Measurements from ENCODE around the gene SMARCD1. TPM values are rescaled to one million over a fixed set of nuclear protein-coding genes. Genes with fewer than 3 reads are reported as not detected.

Gene SMARCD1
- total RNA-seq, 1 donor from 2014 or later: 160 TPM

- no peak for TF ChIP-seq CTCF (IDR thresholded peaks at IDR 0.05; ENCODE audit: unreplicated experiment)
- Mint-ChIP-seq H3K27ac (no peak overlapping the region), H3K36me3 (ENCODE audit: insufficient read depth) (no peaks in the 10 kb centered on the region), H3K9me3 (ENCODE audit: low read depth) (no peaks in the 10 kb centered on the region), H3K4me1 (ENCODE audit: low read depth) (peaks cover under 1% of the 10 kb centered on the region), H3K27me3 (peaks cover 44% of the 10 kb centered on the region), H3K4me3 (ENCODE audit: low read depth) (no peak overlapping the region)
- no peak for DNase-seq (ENCODE audit: low spot score, unreplicated experiment)
These were observed 23.0 kb upstream of the SMARCD1 start for GRCh38 chr12:50061946-50062686.

- no peaks in the 10 kb centered on the region for H3K9me3 Mint-ChIP-seq (ENCODE audit: low read depth)
- peaks cover 43% of the 10 kb centered on the region for H3K27me3 Mint-ChIP-seq
- no peaks in the 10 kb centered on the region for H3K4me1 Mint-ChIP-seq (ENCODE audit: low read depth)
- H3K36me3 Mint-ChIP-seq (ENCODE audit: insufficient read depth): no peaks in the 10 kb centered on the region
- TF ChIP-seq CTCF (IDR thresholded peaks at IDR 0.05; ENCODE audit: unreplicated experiment): no peak
- H3K27ac Mint-ChIP-seq: no peak overlapping the region
- no peak overlapping the region for H3K4me3 Mint-ChIP-seq (ENCODE audit: low read depth)
- no peak for DNase-seq (ENCODE audit: low spot score, unreplicated experiment)
These were observed 22.2 kb upstream of the SMARCD1 start for GRCh38 chr12:50062728-50063460.

- no peaks in the 10 kb centered on the region for H3K9me3 Mint-ChIP-seq (ENCODE audit: low read depth)
- peaks cover 21% of the 10 kb centered on the region for H3K27me3 Mint-ChIP-seq
- no peak for DNase-seq (ENCODE audit: low spot score, unreplicated experiment)
- H3K4me3 Mint-ChIP-seq (ENCODE audit: low read depth): no peak overlapping the region
- no peak overlapping the region for H3K27ac Mint-ChIP-seq
- no peaks in the 10 kb centered on the region for H3K36me3 Mint-ChIP-seq (ENCODE audit: insufficient read depth)
- no peak for TF ChIP-seq CTCF (IDR thresholded peaks at IDR 0.05; ENCODE audit: unreplicated experiment)
- H3K4me1 Mint-ChIP-seq (ENCODE audit: low read depth): no peaks in the 10 kb centered on the region
These were observed 19.3 kb upstream of the SMARCD1 start for GRCh38 chr12:50065726-50066310.

GRCh38 chr12:50066402-50066801 lies 18.7 kb upstream of the SMARCD1 start:
- H3K9me3 Mint-ChIP-seq (ENCODE audit: low read depth): no peaks in the 10 kb centered on the region
- no peak overlapping the region for H3K27ac Mint-ChIP-seq
- no peak for TF ChIP-seq CTCF (IDR thresholded peaks at IDR 0.05; ENCODE audit: unreplicated experiment)
- no peaks in the 10 kb centered on the region for H3K36me3 Mint-ChIP-seq (ENCODE audit: insufficient read depth)
- no peak overlapping the region for H3K4me3 Mint-ChIP-seq (ENCODE audit: low read depth)
- no peaks in the 10 kb centered on the region for H3K4me1 Mint-ChIP-seq (ENCODE audit: low read depth)
- DNase-seq (ENCODE audit: low spot score, unreplicated experiment): no peak
- H3K27me3 Mint-ChIP-seq: peaks cover 16% of the 10 kb centered on the region

GRCh38 chr12:50069069-50069468 lies 16.1 kb upstream of the SMARCD1 start:
- Mint-ChIP-seq H3K36me3 (ENCODE audit: insufficient read depth) (no peaks in the 10 kb centered on the region), H3K4me1 (ENCODE audit: low read depth) (no peaks in the 10 kb centered on the region), H3K9me3 (ENCODE audit: low read depth) (no peaks in the 10 kb centered on the region), H3K27me3 (peaks cover 4% of the 10 kb centered on the region), H3K27ac (no peak overlapping the region), H3K4me3 (ENCODE audit: low read depth) (no peak overlapping the region)
- TF ChIP-seq CTCF (IDR thresholded peaks at IDR 0.05; ENCODE audit: unreplicated experiment): no peak
- DNase-seq (ENCODE audit: low spot score, unreplicated experiment): no peak

All from progenitor cell of endocrine pancreas (in vitro differentiated cells).